Neutrophil (primary cell): ENCODE data around the gene FOXN3.
"Not testable (repeated sequence)": the region's sequence is repeated elsewhere in the genome, so short reads cannot be mapped to it uniquely, and the experiment has no call there.

Experiments used
- H3K27ac ChIP-seq: fragments of 200-600 bp; sonication (generic); 2 replicates; pipeline ENCODE4 v1.5.1; 2016; ENCODE audit warnings: mild to moderate bottlenecking, moderate library complexity
- H3K27me3 ChIP-seq: fragments of 200-600 bp; sonication (generic); 2 replicates; pipeline ENCODE4 v1.6.0; 2016; ENCODE audit warnings: mild to moderate bottlenecking
- H3K36me3 ChIP-seq: fragments of 200-600 bp; sonication (generic); 2 replicates; pipeline ENCODE4 v1.5.1; 2017
- H3K4me1 ChIP-seq, 2 experiments: fragments of 200-600 bp in 1 of 2; sonication (generic) in 1 of 2; 1 replicate in 1 of 2; 2 replicates in 1 of 2; pipeline versions ENCODE4 v1.5.1 to v1.6.1; 2013 to 2016; ENCODE audit warnings: low read depth in 1 of 2, low read length in 1 of 2, mild to moderate bottlenecking in 1 of 2, moderate library complexity in 1 of 2; ENCODE audit not compliant: control insufficient read depth in 1 of 2, insufficient read depth in 1 of 2
- H3K4me3 ChIP-seq, 2 experiments: fragments of 200-600 bp in 1 of 2; sonication (generic) in 1 of 2; 1 replicate in 1 of 2; 2 replicates in 1 of 2; pipeline ENCODE4 v1.5.1; 2013 to 2016; ENCODE audit warnings: low read depth in 1 of 2, low read length in 1 of 2, mild to moderate bottlenecking in 1 of 2, moderate library complexity in 1 of 2
- H3K9me3 ChIP-seq: fragments of 200-600 bp; sonication (generic); 2 replicates; pipeline ENCODE4 v1.5.1; 2016
- TF ChIP-seq, protein P1 (sequence below): fragments of 200-600 bp; sonication (generic); IDR thresholded peaks from 2 replicates; pipeline ENCODE4 v1.5.1; 2016; ENCODE audit warnings: antibody characterized with exemption

Gene FOXN3

DNA sequence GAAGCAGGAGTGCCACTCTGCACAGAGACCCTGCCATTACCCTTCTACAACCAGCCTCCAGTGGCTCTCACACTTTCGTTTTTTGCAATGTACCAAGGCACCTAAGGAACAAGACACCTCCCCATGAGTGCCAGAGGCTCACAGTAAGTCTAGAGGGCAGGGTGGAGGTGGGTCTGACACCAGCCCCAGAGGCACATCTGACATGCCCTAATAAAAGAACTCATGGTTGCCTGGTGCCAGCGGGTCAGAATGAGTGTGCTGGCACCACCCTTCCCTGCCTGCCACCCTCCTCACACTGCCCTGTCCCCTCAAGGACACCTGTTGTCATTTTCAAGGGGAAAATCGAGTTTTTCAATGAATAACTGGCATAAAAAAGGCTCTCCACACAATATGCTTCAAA is 161.2 kb downstream of the FOXN3 start:
- TF ChIP-seq, protein P1, sequence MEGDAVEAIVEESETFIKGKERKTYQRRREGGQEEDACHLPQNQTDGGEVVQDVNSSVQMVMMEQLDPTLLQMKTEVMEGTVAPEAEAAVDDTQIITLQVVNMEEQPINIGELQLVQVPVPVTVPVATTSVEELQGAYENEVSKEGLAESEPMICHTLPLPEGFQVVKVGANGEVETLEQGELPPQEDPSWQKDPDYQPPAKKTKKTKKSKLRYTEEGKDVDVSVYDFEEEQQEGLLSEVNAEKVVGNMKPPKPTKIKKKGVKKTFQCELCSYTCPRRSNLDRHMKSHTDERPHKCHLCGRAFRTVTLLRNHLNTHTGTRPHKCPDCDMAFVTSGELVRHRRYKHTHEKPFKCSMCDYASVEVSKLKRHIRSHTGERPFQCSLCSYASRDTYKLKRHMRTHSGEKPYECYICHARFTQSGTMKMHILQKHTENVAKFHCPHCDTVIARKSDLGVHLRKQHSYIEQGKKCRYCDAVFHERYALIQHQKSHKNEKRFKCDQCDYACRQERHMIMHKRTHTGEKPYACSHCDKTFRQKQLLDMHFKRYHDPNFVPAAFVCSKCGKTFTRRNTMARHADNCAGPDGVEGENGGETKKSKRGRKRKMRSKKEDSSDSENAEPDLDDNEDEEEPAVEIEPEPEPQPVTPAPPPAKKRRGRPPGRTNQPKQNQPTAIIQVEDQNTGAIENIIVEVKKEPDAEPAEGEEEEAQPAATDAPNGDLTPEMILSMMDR = no peak
- Histone ChIP-seq H3K4me1 (no peaks in the 10 kb centered on the region), H3K9me3 (no peaks in the 10 kb centered on the region), H3K36me3 (peaks cover 10% of the 10 kb centered on the region), H3K27ac (no peak overlapping the region), H3K27me3 (no peaks in the 10 kb centered on the region), H3K4me3 (no peak overlapping the region)

DNA sequence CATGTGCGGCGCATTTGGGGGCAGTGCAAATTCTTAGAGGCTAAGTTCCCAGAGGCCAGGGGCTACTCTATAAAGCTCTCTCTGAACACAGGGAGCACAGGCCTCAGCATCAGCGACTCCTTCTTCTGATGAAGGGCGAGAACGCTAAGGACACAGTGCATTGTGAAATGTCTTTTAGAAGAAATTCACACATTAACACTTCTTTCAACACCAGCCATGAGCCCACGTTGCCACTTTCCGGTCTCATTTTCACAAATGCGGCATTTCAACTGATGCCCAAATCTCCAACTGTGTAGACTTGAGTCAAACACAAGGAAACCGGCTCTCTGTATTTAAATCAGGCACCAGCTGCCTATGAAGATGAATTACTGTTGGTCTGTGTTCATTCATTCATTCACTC is 162.0 kb downstream of the FOXN3 start:
- TF ChIP-seq, protein P1 = no peak
- Histone ChIP-seq H3K27ac (no peak overlapping the region), H3K4me3 (no peak overlapping the region), H3K27me3 (no peaks in the 10 kb centered on the region), H3K9me3 (no peaks in the 10 kb centered on the region), H3K36me3 (peaks cover 10% of the 10 kb centered on the region), H3K4me1 (no peaks in the 10 kb centered on the region)

DNA sequence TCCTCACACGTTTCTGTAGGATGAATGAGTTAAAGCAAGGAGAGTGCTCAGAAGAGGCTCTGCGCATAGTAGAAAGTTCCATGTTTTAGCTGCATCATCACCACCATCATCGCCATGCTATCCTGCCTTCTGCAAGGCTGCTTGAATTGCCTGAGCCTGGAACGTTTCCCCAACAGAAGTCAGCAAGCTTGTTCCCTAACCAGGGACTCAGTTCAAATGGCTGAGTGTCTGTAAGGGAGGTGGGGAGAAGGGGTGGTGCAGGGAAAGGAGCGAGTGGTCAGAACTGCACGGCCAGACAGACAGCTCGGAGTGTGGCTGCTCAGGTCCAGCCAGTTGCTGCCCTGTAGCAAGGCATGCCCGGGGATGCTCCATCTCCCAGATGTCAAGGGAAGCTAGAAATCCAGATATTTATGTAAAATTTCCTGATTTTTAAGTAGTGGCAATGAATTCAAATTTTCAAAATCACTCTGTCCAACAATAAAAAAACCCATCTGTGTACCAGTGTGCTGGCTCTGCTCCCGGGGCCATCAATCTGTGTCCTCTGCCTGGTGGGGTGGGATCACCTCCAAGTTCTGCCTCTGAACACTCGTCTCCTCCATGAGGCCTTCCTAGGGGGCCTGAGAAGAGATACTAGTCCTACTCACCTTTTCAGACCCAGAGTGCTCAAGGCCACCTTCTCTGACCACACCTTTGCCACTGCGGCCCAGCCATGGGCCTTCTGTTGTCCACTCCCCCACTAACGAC is 162.7 kb downstream of the FOXN3 start:
- Histone ChIP-seq H3K27ac (no peak overlapping the region), H3K4me3 (no peak overlapping the region), H3K27me3 (no peaks in the 10 kb centered on the region), H3K9me3 (no peaks in the 10 kb centered on the region), H3K4me1 (no peaks in the 10 kb centered on the region), H3K36me3 (peaks cover 10% of the 10 kb centered on the region)
- TF ChIP-seq, protein P1 = no peak

DNA sequence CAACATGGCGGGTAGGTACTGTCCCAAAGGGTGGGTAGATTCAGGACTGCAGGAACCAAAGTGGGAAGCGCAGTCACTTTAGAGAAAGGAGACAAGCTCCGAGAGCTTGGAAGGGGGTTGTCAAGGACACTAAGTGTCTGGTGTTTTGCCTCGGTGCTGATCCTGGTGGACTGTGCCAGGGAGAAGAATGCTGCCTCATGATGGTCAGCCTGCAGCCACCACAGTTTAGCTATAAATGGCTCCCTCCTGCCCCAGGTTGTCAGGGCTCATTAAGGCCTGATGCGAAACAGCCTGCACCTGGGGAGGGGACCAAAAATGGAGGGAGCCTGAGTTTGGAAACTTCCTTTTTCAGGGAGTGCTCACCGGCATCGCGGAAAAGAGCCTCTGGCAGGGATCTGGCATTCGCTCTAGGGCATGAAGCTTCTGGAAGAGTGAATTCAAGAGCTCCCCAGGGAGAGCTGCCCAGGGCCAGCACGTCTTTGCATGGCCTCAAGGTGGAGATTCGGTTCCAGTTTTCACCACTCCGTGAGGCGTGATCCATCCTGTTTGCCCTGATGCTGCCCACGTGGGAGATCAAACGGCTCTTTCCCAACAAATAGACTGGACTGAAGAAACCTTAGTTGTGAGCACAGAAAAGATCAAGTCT is 164.0 kb downstream of the FOXN3 start:
- Histone ChIP-seq H3K27ac (no peak overlapping the region), H3K4me1 (no peaks in the 10 kb centered on the region), H3K27me3 (no peaks in the 10 kb centered on the region), H3K9me3 (no peaks in the 10 kb centered on the region), H3K4me3 (no peak overlapping the region), H3K36me3 (peaks cover 8% of the 10 kb centered on the region)
- TF ChIP-seq, protein P1 = no peak

DNA sequence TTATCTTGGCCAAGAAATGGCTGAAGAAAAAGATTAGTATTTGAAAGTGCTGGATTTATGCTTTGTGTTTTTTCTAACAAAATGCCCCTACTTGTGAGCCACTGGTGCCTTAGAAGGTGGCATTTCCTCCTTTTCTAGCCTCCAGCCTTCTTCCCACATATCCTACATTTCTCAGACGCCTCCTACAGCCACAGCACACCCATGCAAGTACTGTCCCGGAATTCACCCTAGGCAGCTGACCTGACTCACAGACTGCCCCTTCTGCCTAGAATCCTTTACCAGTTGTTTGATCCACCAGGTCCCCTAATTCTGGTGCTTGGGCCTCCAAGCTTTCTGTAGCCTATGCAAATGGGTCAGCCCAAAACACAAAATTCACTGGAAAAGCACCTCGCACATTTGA is 166.0 kb downstream of the FOXN3 start:
- no peak overlapping the region for H3K4me3 ChIP-seq
- no peaks in the 10 kb centered on the region for H3K9me3 ChIP-seq
- H3K36me3 ChIP-seq = no peaks in the 10 kb centered on the region
- TF ChIP-seq, protein P1 = no peak
- no peaks in the 10 kb centered on the region for H3K4me1 ChIP-seq
- H3K27me3 ChIP-seq = no peaks in the 10 kb centered on the region
- no peak overlapping the region for H3K27ac ChIP-seq

DNA sequence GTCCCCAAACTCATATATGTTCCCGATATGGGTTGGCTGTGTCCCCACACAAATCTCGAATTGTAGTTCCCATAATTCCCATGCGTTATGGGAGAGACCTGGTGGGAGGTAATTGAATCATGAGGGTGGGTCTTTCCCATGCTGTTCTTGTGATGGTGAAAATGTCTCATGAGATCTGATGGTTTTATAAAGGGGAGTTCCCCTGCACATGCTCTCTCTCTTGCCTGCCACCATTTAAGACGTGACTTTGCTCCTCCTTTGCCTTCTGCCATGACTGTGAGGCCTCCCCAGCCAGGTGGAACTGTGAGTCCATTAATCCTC is 166.4 kb downstream of the FOXN3 start:
- not testable (repeated sequence) for H3K4me1 ChIP-seq, H3K9me3 ChIP-seq, H3K27ac ChIP-seq, H3K36me3 ChIP-seq, H3K4me3 ChIP-seq, H3K27me3 ChIP-seq
